ENCODE data around the gene KIF12. TPM values are rescaled to one million over a fixed set of nuclear protein-coding genes. Genes with fewer than 3 reads are reported as not detected.

The KIF12 gene
- polyA plus RNA-seq, 1 donor (not counting 4 experiments of a cell fraction or from before 2014, with no cell fraction given), result 1.5 TPM

GRCh38 chr9:114126247-114127060, 27.4 kb upstream of the KIF12 start:
- no peaks in the 10 kb centered on the region for H3K9me1 ChIP-seq (ENCODE audit: control insufficient read depth, extremely low read depth, insufficient read depth, low read length)
- no peaks in the 10 kb centered on the region for H3K4me1 ChIP-seq (ENCODE audit: control insufficient read depth, extremely low read depth, insufficient read depth, low read length)
- no peak overlapping the region for H3K27ac ChIP-seq (ENCODE audit: control insufficient read depth, insufficient read depth, low read length)
- H3K4me2 ChIP-seq (ENCODE audit: control insufficient read depth, extremely low read depth, insufficient read depth, low read depth, low read length), result no peak overlapping the region
- H3K79me2 ChIP-seq (ENCODE audit: control insufficient read depth, insufficient read depth, low read length), result no peaks in the 10 kb centered on the region
- no peak for DNase-seq (ENCODE audit: low read depth, low spot score)
- H3K9ac ChIP-seq (ENCODE audit: control insufficient read depth, extremely low read depth, insufficient read depth, low read length), result no peak overlapping the region
- no peak overlapping the region for H2AFZ ChIP-seq (ENCODE audit: control insufficient read depth, low read length)
- peaks cover 35% of the 10 kb centered on the region for H3K27me3 ChIP-seq (ENCODE audit: control insufficient read depth, extremely low read depth, insufficient read depth, low read length)
- no peaks in the 10 kb centered on the region for H4K20me1 ChIP-seq (ENCODE audit: control insufficient read depth, extremely low read depth, insufficient read depth, low read length)
- H3K9me3 ChIP-seq (ENCODE audit: control insufficient read depth, low read depth, low read length), result no peaks in the 10 kb centered on the region
- dilution Hi-C loops (cut with MboI; ENCODE audit: extremely low pct_ligation_motif_present, low sequenced_read_pairs), result no loop called here
- no peak for TF ChIP-seq EZH2 (IDR thresholded peaks at IDR 0.05; ENCODE audit: low read length)
- no peak for FAIRE-seq
- H3K4me3 ChIP-seq (ENCODE audit: control insufficient read depth in 2 of 3, extremely low read depth in 1 of 3, insufficient read depth in 2 of 3, low read depth in 1 of 3, low read length in 3 of 3), result no peak overlapping the region
- H3K36me3 ChIP-seq (ENCODE audit: control insufficient read depth in 2 of 2, extremely low read depth in 1 of 2, insufficient read depth in 2 of 2, low read length in 2 of 2), result no peaks in the 10 kb centered on the region

GRCh38 chr9:114125476-114126013, 26.5 kb upstream of the KIF12 start:
- H3K4me3 ChIP-seq (ENCODE audit: control insufficient read depth in 2 of 3, extremely low read depth in 1 of 3, insufficient read depth in 2 of 3, low read depth in 1 of 3, low read length in 3 of 3), result no peak overlapping the region
- no peak overlapping the region for H3K4me2 ChIP-seq (ENCODE audit: control insufficient read depth, extremely low read depth, insufficient read depth, low read depth, low read length)
- no peak overlapping the region for H3K9ac ChIP-seq (ENCODE audit: control insufficient read depth, extremely low read depth, insufficient read depth, low read length)
- DNase-seq (ENCODE audit: low read depth, low spot score), result no peak
- no peak overlapping the region for H3K27ac ChIP-seq (ENCODE audit: control insufficient read depth, insufficient read depth, low read length)
- no peaks in the 10 kb centered on the region for H3K36me3 ChIP-seq (ENCODE audit: control insufficient read depth in 2 of 2, extremely low read depth in 1 of 2, insufficient read depth in 2 of 2, low read length in 2 of 2)
- no peaks in the 10 kb centered on the region for H3K4me1 ChIP-seq (ENCODE audit: control insufficient read depth, extremely low read depth, insufficient read depth, low read length)
- no peaks in the 10 kb centered on the region for H4K20me1 ChIP-seq (ENCODE audit: control insufficient read depth, extremely low read depth, insufficient read depth, low read length)
- dilution Hi-C loops (cut with MboI; ENCODE audit: extremely low pct_ligation_motif_present, low sequenced_read_pairs), result no loop called here
- TF ChIP-seq, protein P1, sequence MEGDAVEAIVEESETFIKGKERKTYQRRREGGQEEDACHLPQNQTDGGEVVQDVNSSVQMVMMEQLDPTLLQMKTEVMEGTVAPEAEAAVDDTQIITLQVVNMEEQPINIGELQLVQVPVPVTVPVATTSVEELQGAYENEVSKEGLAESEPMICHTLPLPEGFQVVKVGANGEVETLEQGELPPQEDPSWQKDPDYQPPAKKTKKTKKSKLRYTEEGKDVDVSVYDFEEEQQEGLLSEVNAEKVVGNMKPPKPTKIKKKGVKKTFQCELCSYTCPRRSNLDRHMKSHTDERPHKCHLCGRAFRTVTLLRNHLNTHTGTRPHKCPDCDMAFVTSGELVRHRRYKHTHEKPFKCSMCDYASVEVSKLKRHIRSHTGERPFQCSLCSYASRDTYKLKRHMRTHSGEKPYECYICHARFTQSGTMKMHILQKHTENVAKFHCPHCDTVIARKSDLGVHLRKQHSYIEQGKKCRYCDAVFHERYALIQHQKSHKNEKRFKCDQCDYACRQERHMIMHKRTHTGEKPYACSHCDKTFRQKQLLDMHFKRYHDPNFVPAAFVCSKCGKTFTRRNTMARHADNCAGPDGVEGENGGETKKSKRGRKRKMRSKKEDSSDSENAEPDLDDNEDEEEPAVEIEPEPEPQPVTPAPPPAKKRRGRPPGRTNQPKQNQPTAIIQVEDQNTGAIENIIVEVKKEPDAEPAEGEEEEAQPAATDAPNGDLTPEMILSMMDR (optimal IDR thresholded peaks at IDR 0.05 in 1 of 3, IDR thresholded peaks at IDR 0.05 in 1 of 3, conservative IDR thresholded peaks at IDR 0.05 in 1 of 3; ENCODE audit: extremely low read depth in 1 of 3, insufficient read depth in 2 of 3, low read length in 3 of 3), result no peak
- TF ChIP-seq EZH2 (IDR thresholded peaks at IDR 0.05; ENCODE audit: low read length), result no peak
- H2AFZ ChIP-seq (ENCODE audit: control insufficient read depth, low read length), result no peak overlapping the region
- no peaks in the 10 kb centered on the region for H3K79me2 ChIP-seq (ENCODE audit: control insufficient read depth, insufficient read depth, low read length)
- no peaks in the 10 kb centered on the region for H3K9me1 ChIP-seq (ENCODE audit: control insufficient read depth, extremely low read depth, insufficient read depth, low read length)
- FAIRE-seq, result no peak
- no peaks in the 10 kb centered on the region for H3K9me3 ChIP-seq (ENCODE audit: control insufficient read depth, low read depth, low read length)
- H3K27me3 ChIP-seq (ENCODE audit: control insufficient read depth, extremely low read depth, insufficient read depth, low read length), result peaks cover 35% of the 10 kb centered on the region

Measured in keratinocyte (primary cell).